HL-60 (cell line): ENCODE measurements around the gene SEZ6.

Experiments used
- DNase-seq, 2 experiments: peaks; one replicate each; pipeline ENCODE4 v3.0.0-alpha.2; 2010 to 2020; ENCODE audit warnings: low read depth in 1 of 2, low spot score in 1 of 2
- H3K27ac ChIP-seq: fragments of 250-450 bp; sonication (Bioruptor Pico); replicated peaks from 2 replicates; pipeline ENCODE4 v1.5.1; 2020; ENCODE audit warnings: mild to moderate bottlenecking, moderate library complexity
- H3K27me3 ChIP-seq: fragments of 250-450 bp; sonication (Bioruptor Pico); 2 replicates; pipeline ENCODE4 v1.5.1; 2021; ENCODE audit warnings: mild to moderate bottlenecking, moderate library complexity; ENCODE audit not compliant: insufficient read depth, poor library complexity, severe bottlenecking
- H3K4me3 ChIP-seq: replicated peaks from 2 replicates; pipeline ENCODE4 v1.5.1; 2011; ENCODE audit warnings: mild to moderate bottlenecking, control low read depth, low read length; ENCODE audit not compliant: insufficient read depth
- CTCF ChIP-seq: IDR thresholded peaks from one replicate; pipeline ENCODE4 v1.5.1; 2011; ENCODE audit warnings: low read length, control low read depth, inconsistent platforms; ENCODE audit not compliant: insufficient read depth
- GABPA ChIP-seq: IDR thresholded peaks from 2 replicates; pipeline ENCODE4 v1.6.1; 2012; ENCODE audit warnings: low read depth
- POLR2AphosphoS5 ChIP-seq: IDR thresholded peaks from 2 replicates; pipeline ENCODE4 v1.6.1; 2012; ENCODE audit warnings: low read depth
- REST ChIP-seq: IDR thresholded peaks from 2 replicates; pipeline ENCODE4 v1.6.1; 2012; ENCODE audit warnings: low read depth; ENCODE audit not compliant: insufficient replicate concordance
- SPI1 ChIP-seq: IDR thresholded peaks from 2 replicates; pipeline ENCODE4 v1.6.1; 2012; ENCODE audit warnings: low read depth, mild to moderate bottlenecking, borderline replicate concordance

The SEZ6 gene

GRCh38 chr17:28956861-28957260, 49.0 kb downstream of the SEZ6 start:
- DNase-seq: no peak
- H3K27ac ChIP-seq: no peak overlapping the region
- TF ChIP-seq REST (no peak), POLR2AphosphoS5 (no peak), CTCF (no peak), SPI1 (no peak), GABPA (no peak)
- H3K27me3 ChIP-seq: no peaks in the 10 kb centered on the region
- H3K4me3 ChIP-seq: no peak overlapping the region

- H3K27me3 ChIP-seq: no peaks in the 10 kb centered on the region
- no peak for DNase-seq
- H3K27ac ChIP-seq: no peak overlapping the region
- no peak for TF ChIP-seq POLR2AphosphoS5
- no peak for TF ChIP-seq GABPA
- no peak for TF ChIP-seq CTCF
- no peak for TF ChIP-seq REST
- no peak for TF ChIP-seq SPI1
- H3K4me3 ChIP-seq: no peak overlapping the region
These were observed 49.7 kb downstream of the SEZ6 start for GRCh38 chr17:28956112-28956511.

- Histone ChIP-seq H3K27me3 (no peaks in the 10 kb centered on the region), H3K4me3 (no peak overlapping the region), H3K27ac (no peak overlapping the region)
- TF ChIP-seq GABPA: no peak
- TF ChIP-seq REST: no peak
- TF ChIP-seq CTCF: no peak
- TF ChIP-seq POLR2AphosphoS5: no peak
- no peak for TF ChIP-seq SPI1
- no peak for DNase-seq
These were observed 50.4 kb downstream of the SEZ6 start for GRCh38 chr17:28955408-28955807.
